GM19397 (cell line): Measurements from ENCODE around the gene WDHD1.
"Not testable (repeated sequence)": the region's sequence is repeated elsewhere in the genome, so short reads cannot be mapped to it uniquely, and the experiment has no call there.

Experiments used
- ATAC-seq: cut with Tn5 transposase; IDR thresholded peaks from one replicate; pipeline ENCODE4 v1.9.1; 2021; ENCODE audit warnings: mild to moderate bottlenecking, moderate library complexity; ENCODE audit not compliant: unreplicated experiment

The WDHD1 gene

DNA sequence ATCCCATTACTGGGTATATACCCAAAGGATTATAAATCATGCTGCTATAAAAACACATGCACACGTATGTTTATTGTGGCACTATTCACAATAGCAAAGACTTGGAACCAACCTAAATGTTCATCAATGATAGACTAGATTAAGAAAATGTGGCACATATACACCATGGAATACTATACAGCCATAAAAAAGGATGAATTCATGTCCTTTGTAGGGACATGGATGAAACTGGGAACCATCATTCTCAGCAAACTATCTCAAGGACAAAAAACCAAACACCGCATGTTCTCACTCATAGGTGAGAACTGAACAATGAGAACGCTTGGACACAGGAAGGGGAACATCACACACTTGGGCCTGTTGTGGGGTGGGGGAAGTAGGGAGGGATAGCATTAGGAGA is 73.3 kb downstream of the WDHD1 start:
- not testable (repeated sequence) for ATAC-seq

DNA sequence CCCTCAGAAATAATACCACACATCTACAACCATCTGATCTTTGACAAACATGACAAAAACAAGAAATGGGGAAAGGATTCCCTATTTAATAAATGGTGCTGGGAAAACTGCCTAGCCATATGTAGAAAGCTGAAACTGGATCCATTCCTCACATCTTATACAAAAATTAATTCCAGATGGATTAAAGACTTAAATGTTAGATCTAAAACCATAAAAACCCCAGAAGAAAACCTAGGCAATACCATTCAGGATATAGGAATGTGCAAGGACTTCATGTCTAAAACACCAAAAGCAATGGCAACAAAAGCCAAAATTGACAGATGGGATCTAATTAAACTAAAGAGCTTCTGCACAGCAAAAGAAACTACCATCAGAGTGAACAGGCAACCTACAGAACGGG is 74.1 kb downstream of the WDHD1 start:
- ATAC-seq = not testable (repeated sequence)

DNA sequence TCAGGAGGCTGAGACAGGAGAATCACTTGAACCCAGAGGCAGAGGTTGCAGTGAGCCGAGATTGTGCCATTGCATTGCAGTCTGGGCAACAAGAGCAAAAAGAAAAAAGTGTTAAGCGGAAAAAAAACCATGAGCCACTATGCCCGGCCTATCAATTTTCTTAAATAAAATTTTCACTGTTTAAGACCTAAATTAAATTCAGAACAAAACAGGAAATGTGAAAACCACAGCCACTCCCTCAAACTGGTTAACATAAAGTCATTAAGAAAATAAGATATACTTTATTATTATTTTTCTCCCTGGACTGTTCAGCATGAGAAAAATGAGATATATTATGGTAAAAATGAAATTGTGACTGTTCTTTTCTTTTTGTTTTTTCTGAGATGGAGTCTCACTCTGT is 79.7 kb downstream of the WDHD1 start:
- no peak for ATAC-seq

DNA sequence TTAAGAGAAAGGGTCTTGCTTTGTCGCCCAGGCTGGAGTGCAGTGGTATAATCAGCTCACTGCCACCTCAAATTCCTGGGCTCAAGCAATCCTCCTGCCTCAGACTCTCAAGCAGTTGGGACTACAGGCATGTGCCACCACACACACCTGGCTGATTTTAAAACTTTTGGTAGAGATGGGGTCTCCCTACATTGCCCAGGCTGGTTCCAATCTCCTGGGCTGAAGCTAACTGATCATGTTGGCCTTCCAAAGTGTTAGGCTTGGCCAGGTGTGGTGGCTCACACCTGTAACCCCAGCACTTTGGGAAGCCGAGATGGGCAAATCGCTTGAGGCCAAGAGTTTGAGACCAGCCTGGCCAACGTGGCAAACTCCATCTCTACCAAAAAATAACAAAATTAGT is 80.4 kb downstream of the WDHD1 start:
- ATAC-seq = no peak

GRCh38 chr14:54944737-54945391 is 82.0 kb downstream of the WDHD1 start:
- ATAC-seq = no peak

- no peak for ATAC-seq
Measured at GRCh38 chr14:54942913-54943312, 84.0 kb downstream of the WDHD1 start.

- no peak for ATAC-seq
Measured at GRCh38 chr14:54936816-54937215, 90.1 kb downstream of the WDHD1 start.

DNA sequence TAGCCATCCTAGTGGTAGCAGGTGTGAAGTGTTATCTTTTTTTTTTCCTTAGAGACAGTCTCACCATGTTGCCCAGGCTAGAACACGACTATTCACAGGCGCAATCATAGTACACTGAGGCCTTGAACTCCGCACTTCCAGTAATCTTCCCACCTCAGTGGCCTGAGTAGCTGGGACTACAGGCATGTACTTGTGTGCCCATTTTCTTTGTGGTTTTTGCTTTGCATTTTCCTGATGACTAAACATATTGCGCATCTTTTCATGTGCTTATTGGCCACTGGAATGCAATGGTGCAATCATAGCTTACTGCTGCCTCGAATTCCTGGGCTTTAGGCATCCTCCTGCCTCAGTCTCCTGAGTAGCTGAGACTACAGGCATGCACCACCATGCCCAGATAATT is 90.9 kb downstream of the WDHD1 start:
- ATAC-seq = no peak

- no peak for ATAC-seq
Measured at GRCh38 chr14:54935100-54935499, 91.8 kb downstream of the WDHD1 start.

DNA sequence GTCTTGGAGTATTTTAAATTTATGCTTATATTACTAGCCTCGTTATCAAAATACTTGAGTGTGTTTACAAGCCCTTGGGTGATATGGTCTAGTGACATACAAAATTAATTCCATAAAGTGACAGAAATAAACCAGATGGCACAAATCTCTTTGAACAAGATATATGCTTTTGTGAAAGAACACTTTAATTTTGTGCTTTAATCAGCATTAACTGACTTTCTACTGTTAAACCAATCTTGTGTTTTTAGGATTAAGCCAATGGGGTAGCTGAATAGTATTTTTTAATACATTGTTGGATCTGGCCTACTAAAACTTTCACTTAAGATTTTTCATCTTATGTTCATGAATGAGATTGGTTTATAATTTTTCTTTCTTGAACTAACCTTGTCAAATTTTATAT is 93.9 kb downstream of the WDHD1 start:
- no peak for ATAC-seq

DNA sequence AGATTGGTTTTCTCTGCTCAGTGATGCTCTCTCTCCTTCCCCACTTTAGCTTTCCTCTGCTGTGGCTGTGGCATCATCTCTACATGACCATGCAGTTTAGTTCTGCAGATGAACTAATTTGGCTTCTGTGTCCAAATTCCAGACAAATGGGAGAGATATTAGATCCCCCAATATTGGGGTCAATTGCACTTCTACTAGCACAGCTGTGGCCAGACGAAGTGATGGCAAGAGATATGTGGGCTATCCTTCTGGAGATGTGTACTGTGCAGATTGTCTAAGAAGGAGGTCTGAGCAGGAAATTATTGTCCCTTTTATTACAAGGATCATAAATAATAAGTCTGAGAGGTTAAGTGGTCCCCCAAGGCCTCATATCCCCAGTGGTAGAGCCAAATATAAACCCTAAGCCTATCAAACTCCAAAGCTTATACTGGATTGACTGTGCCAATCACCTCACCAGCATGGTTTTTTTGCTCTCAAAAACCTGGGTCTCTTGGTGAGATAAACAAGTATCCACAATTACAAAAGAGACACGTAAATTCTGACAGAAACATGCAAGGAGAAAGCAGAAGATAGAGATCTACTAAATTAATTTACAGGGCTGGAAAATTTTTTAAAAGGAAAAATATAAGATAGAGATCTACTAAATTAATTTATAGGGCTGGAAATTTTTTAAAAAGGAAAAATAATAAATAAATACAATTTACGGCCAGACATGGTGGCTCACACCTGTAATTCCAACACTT is 95.1 kb downstream of the WDHD1 start:
- ATAC-seq = no peak

DNA sequence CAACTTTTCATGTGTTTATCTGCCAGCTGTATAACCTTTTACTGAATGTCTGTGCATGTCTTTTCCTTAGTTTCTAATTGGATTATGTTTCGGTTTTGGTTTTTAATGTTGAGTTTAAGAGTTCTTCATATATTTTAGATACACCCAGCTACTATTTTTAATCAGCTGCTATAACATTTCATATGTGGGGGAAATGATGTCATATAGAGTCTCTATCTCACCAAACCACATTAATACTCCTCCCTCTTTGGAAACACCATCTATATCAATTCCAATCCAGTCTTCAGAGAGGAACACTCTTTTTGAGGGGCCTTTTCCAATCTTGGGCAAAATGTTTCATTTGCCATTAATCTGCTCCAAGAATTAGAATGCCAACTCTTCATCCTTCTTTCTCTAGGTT is 95.8 kb downstream of the WDHD1 start:
- ATAC-seq = no peak

DNA sequence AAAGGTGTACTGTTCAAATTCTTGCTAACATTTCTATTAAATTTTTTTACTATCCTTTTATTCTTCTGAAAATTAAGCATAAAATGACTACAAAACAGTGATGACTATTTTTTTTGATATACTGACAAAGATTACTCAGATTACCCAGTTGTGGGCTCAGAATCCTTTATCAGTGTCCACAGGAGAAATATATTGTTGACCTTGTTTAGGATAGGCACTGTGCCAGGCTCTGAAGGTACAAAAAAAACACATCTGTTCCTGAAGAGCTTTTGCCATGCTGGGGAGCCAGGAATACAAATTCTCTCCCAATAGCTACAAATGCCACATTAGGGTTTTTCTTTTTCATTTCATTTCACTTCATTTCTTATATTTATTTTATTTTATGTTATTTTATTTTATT is 97.3 kb downstream of the WDHD1 start:
- no peak for ATAC-seq

DNA sequence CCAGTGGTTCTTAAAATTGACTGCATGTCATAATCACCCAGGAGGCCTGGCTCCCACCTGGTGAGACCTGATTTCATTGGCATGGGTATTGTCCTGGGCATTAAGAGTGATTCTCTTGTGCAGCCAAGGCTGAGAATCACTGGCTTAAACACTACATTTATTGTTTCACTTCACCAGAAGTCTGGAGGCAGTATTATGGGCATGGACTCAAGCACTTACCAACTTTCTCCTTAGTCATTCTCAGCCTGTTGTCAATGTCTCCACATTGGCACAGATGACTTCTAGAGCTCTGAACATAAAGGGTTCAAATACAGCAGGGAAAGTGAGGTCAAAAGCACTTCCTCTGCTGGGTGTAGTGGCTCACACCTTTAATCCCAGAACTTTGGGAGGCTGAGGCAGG is 98.7 kb downstream of the WDHD1 start:
- ATAC-seq = no peak

GRCh38 chr14:54927551-54927950 is 99.3 kb downstream of the WDHD1 start:
- ATAC-seq = no peak

GRCh38 chr14:54926570-54926969 is 100.3 kb downstream of the WDHD1 start:
- not testable (repeated sequence) for ATAC-seq

GRCh38 chr14:54922598-54922997 is 104.3 kb downstream of the WDHD1 start:
- ATAC-seq = no peak

GRCh38 chr14:54920052-54920451 is 106.8 kb downstream of the WDHD1 start:
- ATAC-seq = no peak

GRCh38 chr14:54919330-54919729 is 107.6 kb downstream of the WDHD1 start:
- no peak for ATAC-seq

DNA sequence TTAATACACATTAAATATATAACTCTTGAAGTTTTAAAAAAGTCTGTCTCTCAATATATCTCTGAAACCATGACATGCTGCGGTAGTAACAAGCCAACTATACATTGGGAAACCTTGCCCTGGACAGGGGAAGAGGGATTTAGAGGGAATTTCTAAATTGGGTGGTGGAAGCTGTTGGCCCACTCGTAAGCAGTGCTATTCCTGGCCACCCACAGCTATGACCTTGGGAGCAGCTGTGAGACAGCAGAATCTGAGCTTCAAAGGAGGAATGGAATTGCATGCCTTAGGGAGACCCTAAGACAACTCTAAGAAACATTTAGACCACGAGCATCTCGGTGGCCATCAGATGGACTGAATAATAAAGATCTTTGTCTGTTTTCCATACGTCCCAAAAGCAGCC is 108.5 kb downstream of the WDHD1 start:
- no peak for ATAC-seq

- no peak for ATAC-seq
Measured at GRCh38 chr14:54916101-54916500, 110.8 kb downstream of the WDHD1 start.

DNA sequence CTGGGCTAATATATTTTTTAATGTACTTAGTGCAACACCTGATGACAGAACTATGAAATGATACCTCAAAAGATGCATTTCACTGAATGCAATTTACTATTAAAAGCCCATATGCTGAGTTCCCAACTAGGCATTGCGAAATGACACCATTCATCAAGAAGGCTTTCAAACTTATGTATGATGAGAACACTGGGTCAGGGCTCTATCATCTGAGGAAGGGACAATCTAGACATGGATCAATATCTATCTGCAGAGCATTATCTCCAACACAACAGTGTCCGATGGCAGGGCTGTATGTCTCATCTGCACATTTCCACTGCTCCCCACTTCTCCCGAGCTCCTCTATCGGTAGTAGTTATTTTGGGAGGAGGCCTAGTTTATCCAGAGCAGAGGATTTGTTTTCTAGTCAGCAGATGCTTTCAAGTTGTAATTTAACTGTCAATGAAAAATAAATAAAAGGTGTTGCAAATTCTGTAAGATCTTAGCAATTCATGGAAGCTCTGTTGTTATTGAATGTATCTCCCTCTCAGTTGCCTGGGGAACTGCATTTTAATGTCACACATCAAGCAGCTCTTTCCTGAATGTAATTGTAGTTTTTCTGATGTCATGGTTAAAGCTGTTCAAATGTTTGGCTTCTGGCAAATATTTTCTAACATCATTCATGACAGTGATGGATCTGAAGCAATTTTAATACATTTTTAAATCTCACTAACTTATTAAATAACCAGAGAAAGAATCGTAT is 116.9 kb downstream of the WDHD1 start:
- no peak for ATAC-seq
